Small intestine (tissue), 7 donors: Measurements from ENCODE around the gene CRYGS. TPM values are rescaled to one million over a fixed set of nuclear protein-coding genes. Genes with fewer than 3 reads are reported as not detected.
"Not testable (repeated sequence)": the region's sequence is repeated elsewhere in the genome, so short reads cannot be mapped to it uniquely, and the experiment has no call there.

ENCODE experiments used
- DNase-seq, 2 donors: peaks; one replicate each; pipeline versions ENCODE4 v3.0.0 to v3.0.0-alpha.2; 2013
- FAIRE-seq: peaks from 2 replicates; lab custom pipeline; 2012; peaks lifted over from hg19 to GRCh38; lab: Jason Lieb, UNC
- H3K27ac ChIP-seq, 3 donors: one replicate each; pipeline ENCODE4 v1.5.1; 2013; ENCODE audit warnings: low read length in 2 of 3, mild to moderate bottlenecking in 2 of 3, control low read depth in 1 of 3, inconsistent platforms in 1 of 3, low read depth in 1 of 3, moderate library complexity in 1 of 3
- H3K27me3 ChIP-seq, 3 donors: one replicate each; pipeline ENCODE4 v1.6.1; 2013; ENCODE audit warnings: low read length in 3 of 3, inconsistent platforms in 1 of 3; ENCODE audit not compliant: control insufficient read depth in 3 of 3, insufficient read depth in 3 of 3
- H3K36me3 ChIP-seq, 3 donors: one replicate each; pipeline ENCODE4 v1.6.1; 2013; ENCODE audit warnings: low read length in 3 of 3, inconsistent platforms in 1 of 3, low read depth in 1 of 3, mild to moderate bottlenecking in 1 of 3, moderate library complexity in 1 of 3; ENCODE audit not compliant: control insufficient read depth in 3 of 3, insufficient read depth in 2 of 3
- H3K4me1 ChIP-seq, 3 donors: one replicate each; pipeline ENCODE4 v1.6.1; 2013; ENCODE audit warnings: low read length in 2 of 3, inconsistent platforms in 1 of 3, low read depth in 1 of 3, mild to moderate bottlenecking in 1 of 3, moderate library complexity in 1 of 3; ENCODE audit not compliant: control insufficient read depth in 3 of 3, insufficient read depth in 2 of 3
- H3K4me3 ChIP-seq, 3 donors: one replicate each; pipeline ENCODE4 v1.5.1; 2013; ENCODE audit warnings: low read length in 3 of 3, control low read depth in 1 of 3, inconsistent platforms in 1 of 3, low read depth in 1 of 3, mild to moderate bottlenecking in 1 of 3, moderate library complexity in 1 of 3
- H3K9me3 ChIP-seq, 2 donors: one replicate each; pipeline ENCODE4 v1.6.1; 2013; ENCODE audit warnings: low read depth in 1 of 2, low read length in 1 of 2; ENCODE audit not compliant: control insufficient read depth in 2 of 2, insufficient read depth in 1 of 2
- WGBS, 3 donors: extraction: QIAGEN DNeasy Blood & Tissue Kit; methylation state at CpG; one replicate each; pipeline ENCODE4 v1.1.7; 2013; 5-methylcytosine and 5-hydroxymethylcytosine counted together
- polyA plus RNA-seq, 4 donors: library from polyadenylated mRNA; stranded (reverse) in 3 of 4; unstranded in 1 of 4; fragments of 200-250 nt in 3 of 4; fragments of 120-200 nt in 1 of 4; gene quantifications; one replicate each; pipeline versions ENCODE4 v1.2.1 to v1.2.3, GENCODE V29; 2013
- donor health status: healthy with polysubstance abuse.
- donor health status: control.
- donor health status: control.
- donor health status: Bipolar disorder and iron deficiency.
- donor health status: healthy.

Gene CRYGS
- polyA plus RNA-seq, 4 donors = 2.0 to 7.4 (median 4.8) TPM

GRCh38 chr3:186511245-186511644 lies 32.9 kb downstream of the CRYGS start:
- no peak overlapping the region for H3K4me3 ChIP-seq
- FAIRE-seq (no peak), DNase-seq (no peak)
- WGBS, 3 donors = 78 to 91% (median 81%) methylated on average over 4 of the region's 4 CpGs
- H3K27me3 ChIP-seq = peaks cover 0 to 14% (median 0%) of the 10 kb centered on the region in 3 donors
- no peaks in the 10 kb centered on the region for H3K4me1 ChIP-seq
- no peak overlapping the region for H3K27ac ChIP-seq
- no peaks in the 10 kb centered on the region for H3K36me3 ChIP-seq
- no peaks in the 10 kb centered on the region for H3K9me3 ChIP-seq

- Histone ChIP-seq H3K4me1 (no peaks in the 10 kb centered on the region), H3K27me3 (peaks cover 0 to 12% (median 0%) of the 10 kb centered on the region in 3 donors), H3K9me3 (no peaks in the 10 kb centered on the region), H3K27ac (no peak overlapping the region), H3K36me3 (no peaks in the 10 kb centered on the region), H3K4me3 (no peak overlapping the region)
- WGBS, 3 donors = 69 to 78% (median 77%) methylated on average over 9 of the region's 9 CpGs
- no peak for DNase-seq
- no peak for FAIRE-seq
Measured at GRCh38 chr3:186510374-186511079, 33.7 kb downstream of the CRYGS start.

GRCh38 chr3:186509423-186509822 lies 34.8 kb downstream of the CRYGS start:
- DNase-seq (no peak), FAIRE-seq (no peak)
- Histone ChIP-seq H3K4me3 (no peak overlapping the region), H3K27ac (no peak overlapping the region), H3K9me3 (no peaks in the 10 kb centered on the region), H3K4me1 (no peaks in the 10 kb centered on the region), H3K27me3 (peaks cover 0 to 9% (median 0%) of the 10 kb centered on the region in 3 donors), H3K36me3 (no peaks in the 10 kb centered on the region)
- WGBS, 3 donors = 79 to 84% (median 82%) methylated on average over 2 of the region's 2 CpGs

DNA sequence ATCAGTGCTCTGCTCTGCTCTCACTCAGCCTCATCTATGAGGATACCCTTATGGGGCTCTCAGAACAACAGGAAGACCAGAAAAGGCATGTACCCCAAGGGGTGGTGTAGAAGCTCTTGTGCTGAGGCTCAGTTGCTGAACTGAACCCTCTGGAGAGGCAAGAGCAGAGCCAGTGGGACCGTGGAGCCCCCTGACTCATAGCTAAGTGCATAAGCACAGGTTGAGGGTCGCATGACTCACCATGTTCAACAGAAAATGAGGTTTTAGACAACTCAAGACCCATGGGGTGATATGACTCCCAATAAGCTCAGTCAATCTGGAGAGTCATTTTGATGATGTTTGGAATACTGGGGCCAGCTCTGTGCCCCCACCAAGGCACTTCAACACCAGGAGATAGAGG lies 37.3 kb downstream of the CRYGS start:
- Histone ChIP-seq H3K9me3 (no peaks in the 10 kb centered on the region), H3K27ac (no peak overlapping the region), H3K27me3 (peaks cover 0 to 13% (median 0%) of the 10 kb centered on the region in 3 donors), H3K36me3 (no peaks in the 10 kb centered on the region), H3K4me1 (no peaks in the 10 kb centered on the region), H3K4me3 (no peak overlapping the region)
- DNase-seq = no peak
- WGBS, 3 donors = 60 to 69% (median 62%) methylated on average over 2 of the region's 2 CpGs
- no peak for FAIRE-seq

DNA sequence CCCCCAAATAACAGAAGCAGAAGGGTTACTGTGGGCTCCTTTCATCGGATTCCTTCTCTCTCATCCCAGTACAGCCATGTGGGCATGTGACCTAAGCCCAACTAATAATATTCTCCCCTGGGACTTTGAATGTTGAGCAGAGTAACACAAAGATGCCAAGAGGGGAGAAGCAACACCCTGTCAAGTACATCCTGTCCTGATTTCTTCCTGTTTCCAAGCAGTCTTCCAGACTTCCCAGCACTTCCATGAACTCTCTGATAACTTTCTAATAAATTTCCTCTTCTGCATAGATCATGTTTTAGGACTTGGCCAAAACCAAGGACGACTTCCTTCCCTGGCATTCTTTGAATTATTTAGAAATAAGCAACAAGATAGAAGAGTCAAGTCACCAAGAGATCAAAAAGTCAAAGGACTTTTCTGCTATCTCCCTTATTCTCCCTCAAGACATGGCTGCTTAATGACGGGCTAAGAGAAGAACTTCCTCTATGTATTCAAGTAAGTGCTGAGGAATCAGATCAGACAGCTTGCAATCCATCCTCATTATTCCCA lies 37.9 kb downstream of the CRYGS start:
- Histone ChIP-seq H3K4me1 (no peaks in the 10 kb centered on the region), H3K36me3 (no peaks in the 10 kb centered on the region), H3K4me3 (no peak overlapping the region), H3K27me3 (peaks cover 0 to 13% (median 0%) of the 10 kb centered on the region in 3 donors), H3K9me3 (no peaks in the 10 kb centered on the region), H3K27ac (no peak overlapping the region)
- DNase-seq = no peak
- 60 to 82% (median 76%) methylated on average over 3 of the region's 3 CpGs for WGBS, 3 donors
- no peak for FAIRE-seq

GRCh38 chr3:186502966-186503712 lies 41.0 kb downstream of the CRYGS start:
- Histone ChIP-seq H3K36me3 (no peaks in the 10 kb centered on the region), H3K9me3 (no peaks in the 10 kb centered on the region), H3K27me3 (peaks cover 0 to 13% (median 0%) of the 10 kb centered on the region in 3 donors), H3K4me1 (no peaks in the 10 kb centered on the region), H3K4me3 (no peak overlapping the region), H3K27ac (no peak overlapping the region)
- DNase-seq (no peak), FAIRE-seq (no peak)
- WGBS, 3 donors = 55 to 63% (median 62%) methylated on average over 6 of the region's 6 CpGs

DNA sequence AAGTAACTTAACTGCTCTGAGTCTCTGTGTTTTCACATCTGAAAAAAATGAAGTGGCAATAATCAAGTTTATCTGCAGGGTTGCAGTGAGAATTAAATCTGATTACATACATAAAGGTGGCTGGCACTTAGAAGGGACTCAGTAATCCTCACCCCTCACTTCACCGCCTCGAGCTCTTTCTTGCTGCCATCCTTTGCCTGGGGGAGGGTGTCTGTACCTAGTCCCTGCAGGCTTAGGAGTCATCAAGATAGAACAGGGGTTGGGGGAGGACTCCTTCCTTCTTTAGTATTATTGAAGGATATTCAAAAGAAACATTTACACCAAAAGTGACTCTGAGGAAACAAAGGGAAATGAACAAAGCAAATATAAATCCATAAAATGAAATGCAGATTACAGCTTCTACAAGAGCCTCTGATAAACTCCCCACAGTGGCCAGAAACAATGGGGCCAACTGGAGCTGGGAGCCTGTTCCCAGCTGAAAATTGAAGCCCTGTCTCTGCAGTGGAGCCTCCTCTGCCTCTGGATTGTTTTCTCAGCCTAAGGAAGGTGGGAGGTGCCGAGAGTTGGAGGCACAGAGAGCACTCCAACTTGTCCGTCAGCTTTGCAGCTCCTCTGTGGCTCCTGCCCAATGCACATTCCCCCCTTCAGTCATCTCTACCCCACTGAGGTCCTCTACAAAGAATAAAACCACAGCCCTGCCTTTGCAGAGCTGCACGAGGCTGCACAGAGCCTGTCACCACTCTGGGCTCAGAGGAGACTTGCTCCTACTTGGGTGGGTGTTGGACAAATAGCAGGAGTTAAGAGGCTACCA lies 41.8 kb downstream of the CRYGS start:
- Histone ChIP-seq H3K36me3 (no peaks in the 10 kb centered on the region), H3K4me1 (no peaks in the 10 kb centered on the region), H3K27me3 (peaks cover 0 to 13% (median 0%) of the 10 kb centered on the region in 3 donors), H3K9me3 (no peaks in the 10 kb centered on the region), H3K27ac (no peak overlapping the region), H3K4me3 (no peak overlapping the region)
- DNase-seq = no peak
- WGBS, 3 donors = 52 to 55% (median 53%) methylated on average over 5 of the region's 5 CpGs
- FAIRE-seq = no peak

GRCh38 chr3:186499949-186500348 lies 44.2 kb downstream of the CRYGS start:
- not testable (repeated sequence) for H3K4me1 ChIP-seq, H3K4me3 ChIP-seq, H3K9me3 ChIP-seq, FAIRE-seq, DNase-seq, H3K36me3 ChIP-seq, H3K27ac ChIP-seq
- peaks cover 0 to 13% (median 0%) of the 10 kb centered on the region in 3 donors for H3K27me3 ChIP-seq
- 63 to 75% (median 66%) methylated on average over 3 of the region's 3 CpGs for WGBS, 3 donors
